Activated CD8-positive, alpha-beta T cell treated with anti-CD3 and anti-CD28 coated beads for 36 hours (primary cell): Measurements from ENCODE around the gene FBXO31. TPM values are rescaled to one million over a fixed set of nuclear protein-coding genes. Genes with fewer than 3 reads are reported as not detected.

Experiments
- ATAC-seq: fragments of 200-7000 bp; cut with Tn5 transposase; one replicate; pipeline ENCODE4 v1.10.0; 2021; ENCODE audit warnings: mild to moderate bottlenecking, moderate library complexity
- CTCF ChIA-PET: fragments of 350-600 bp; sonication (Branson Sonifier 250); formaldehyde crosslinking; loops from one replicate; lab custom pipeline; 2021; ENCODE audit warnings: antibody characterized with exemption; lab: Charles Lee
- POLR2A ChIA-PET: fragments of 350-600 bp; sonication (Branson Sonifier 250); formaldehyde crosslinking; loops from one replicate; lab custom pipeline; 2021; ENCODE audit warnings: antibody characterized with exemption; lab: Charles Lee
- DNase-seq: peaks from one replicate; pipeline ENCODE4 v3.0.0-alpha.2; 2020
- H3K27ac Mint-ChIP-seq: one replicate; pipeline ENCODE4 v1.8.0; 2021; ENCODE audit warnings: mild to moderate bottlenecking, mixed read lengths
- H3K27me3 Mint-ChIP-seq: one replicate; pipeline ENCODE4 v1.8.0; 2021; ENCODE audit warnings: mixed read lengths
- H3K36me3 Mint-ChIP-seq: one replicate; pipeline ENCODE4 v1.8.0; 2021; ENCODE audit warnings: low read depth, mixed read lengths
- H3K4me1 Mint-ChIP-seq: one replicate; pipeline ENCODE4 v1.8.0; 2021; ENCODE audit warnings: low read depth, mixed read lengths
- H3K4me3 Mint-ChIP-seq: one replicate; pipeline ENCODE4 v1.8.0; 2021; ENCODE audit warnings: mild to moderate bottlenecking, moderate library complexity, mixed read lengths
- H3K9me3 Mint-ChIP-seq: one replicate; pipeline ENCODE4 v1.8.0; 2021; ENCODE audit warnings: mixed read lengths
- intact Hi-C: fragments of 100-400 bp; cut with micrococcal nuclease; formaldehyde crosslinking; loops from one replicate; pipeline ENCODE4 v1.10.0; 2022
- total RNA-seq, 2 experiments: library from RNA; stranded (reverse); gene quantifications; one replicate each; pipeline ENCODE4 v1.2.3, GENCODE V29; 2021
- TF ChIP-seq, protein P1 (sequence below): fragments of 200-600 bp; IDR thresholded peaks from one replicate; pipeline ENCODE4 v1.8.0; 2022; ENCODE audit warnings: antibody characterized with exemption, mild to moderate bottlenecking

FBXO31 gene
- total RNA-seq, 2 experiments from 2014 or later, result 32.0 to 32.7 TPM

DNA sequence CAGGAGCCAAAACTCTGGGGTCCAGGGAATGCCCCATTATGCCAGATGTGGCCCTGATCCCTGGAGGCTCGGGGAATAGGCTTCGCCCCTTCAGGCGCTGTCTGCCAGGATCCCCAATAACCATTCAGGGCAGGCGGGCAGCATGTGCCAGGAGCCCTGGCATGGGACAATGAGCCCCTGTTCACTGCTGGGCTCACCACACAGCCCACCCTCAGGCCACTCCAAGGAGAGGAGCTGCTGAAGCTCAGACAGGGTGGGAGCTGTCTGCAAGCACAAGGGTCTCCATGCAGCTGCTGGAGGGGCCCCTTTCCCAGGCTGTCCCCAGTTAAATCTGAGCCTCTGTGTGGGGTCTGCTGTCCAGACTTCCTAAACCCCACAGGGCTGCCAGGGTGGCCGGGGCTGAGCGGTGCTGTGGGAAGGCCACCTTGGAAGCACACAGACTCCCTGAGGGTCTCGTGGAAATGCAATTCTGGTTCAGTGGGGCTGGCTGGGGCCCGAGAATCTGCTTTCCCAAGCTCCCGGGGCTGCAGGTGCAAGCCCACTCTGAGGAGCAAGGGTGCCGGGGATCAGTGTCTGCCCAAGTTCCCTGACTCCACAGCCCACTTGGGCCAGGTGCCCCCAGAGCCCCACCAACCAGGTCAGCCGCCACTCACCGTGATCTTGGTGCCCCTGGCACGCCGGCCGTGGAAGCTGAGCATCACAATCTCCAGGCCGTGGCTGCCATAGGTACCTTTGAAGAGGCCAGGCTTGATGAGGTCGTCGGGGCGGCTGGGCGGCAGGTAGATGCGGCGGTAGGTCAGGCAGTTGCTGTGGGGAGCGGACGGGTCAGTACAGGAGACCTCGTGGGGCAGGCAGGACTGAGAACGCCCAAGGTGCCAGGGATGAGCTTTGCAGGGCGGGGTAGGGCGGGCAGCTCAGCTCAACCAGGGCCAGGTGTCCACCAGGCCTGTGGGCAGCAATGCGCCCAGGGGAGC lies 48.6 kb downstream of the FBXO31 start:
- ATAC-seq (no peak), DNase-seq (no peak)
- H3K4me1 Mint-ChIP-seq, result peaks cover 20% of the 10 kb centered on the region
- H3K9me3 Mint-ChIP-seq, result no peaks in the 10 kb centered on the region
- intact Hi-C loops, result no loop called here
- no peak overlapping the region for H3K4me3 Mint-ChIP-seq
- H3K27ac Mint-ChIP-seq, result no peak overlapping the region
- ChIA-PET CTCF (interaction anchor here (0.8 to 1.1 kb wide), 2 partner anchors 21 to 60 kb away, joined by 3 read pairs; no protein-coding TSS in a partner anchor), POLR2A (interaction anchor here (0.6 kb wide), 1 partner anchor 24 kb away, joined by 3 read pairs; no protein-coding TSS in a partner anchor)
- TF ChIP-seq, protein P1, sequence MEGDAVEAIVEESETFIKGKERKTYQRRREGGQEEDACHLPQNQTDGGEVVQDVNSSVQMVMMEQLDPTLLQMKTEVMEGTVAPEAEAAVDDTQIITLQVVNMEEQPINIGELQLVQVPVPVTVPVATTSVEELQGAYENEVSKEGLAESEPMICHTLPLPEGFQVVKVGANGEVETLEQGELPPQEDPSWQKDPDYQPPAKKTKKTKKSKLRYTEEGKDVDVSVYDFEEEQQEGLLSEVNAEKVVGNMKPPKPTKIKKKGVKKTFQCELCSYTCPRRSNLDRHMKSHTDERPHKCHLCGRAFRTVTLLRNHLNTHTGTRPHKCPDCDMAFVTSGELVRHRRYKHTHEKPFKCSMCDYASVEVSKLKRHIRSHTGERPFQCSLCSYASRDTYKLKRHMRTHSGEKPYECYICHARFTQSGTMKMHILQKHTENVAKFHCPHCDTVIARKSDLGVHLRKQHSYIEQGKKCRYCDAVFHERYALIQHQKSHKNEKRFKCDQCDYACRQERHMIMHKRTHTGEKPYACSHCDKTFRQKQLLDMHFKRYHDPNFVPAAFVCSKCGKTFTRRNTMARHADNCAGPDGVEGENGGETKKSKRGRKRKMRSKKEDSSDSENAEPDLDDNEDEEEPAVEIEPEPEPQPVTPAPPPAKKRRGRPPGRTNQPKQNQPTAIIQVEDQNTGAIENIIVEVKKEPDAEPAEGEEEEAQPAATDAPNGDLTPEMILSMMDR, result no peak
- H3K36me3 Mint-ChIP-seq, result peaks cover 28% of the 10 kb centered on the region
- H3K27me3 Mint-ChIP-seq, result no peaks in the 10 kb centered on the region

GRCh38 chr16:87333581-87334331 lies 49.8 kb downstream of the FBXO31 start:
- intact Hi-C loops, result no loop called here
- H3K27me3 Mint-ChIP-seq, result no peaks in the 10 kb centered on the region
- no peak overlapping the region for H3K4me3 Mint-ChIP-seq
- DNase-seq, result no peak
- no peak overlapping the region for H3K27ac Mint-ChIP-seq
- no peaks in the 10 kb centered on the region for H3K9me3 Mint-ChIP-seq
- ChIA-PET POLR2A (interaction anchor here (2.8 kb wide), 1 partner anchor 12 kb away, joined by 7 read pairs; no protein-coding TSS in a partner anchor), CTCF (no interaction called here)
- ATAC-seq, result no peak
- H3K4me1 Mint-ChIP-seq, result peaks cover 18% of the 10 kb centered on the region
- H3K36me3 Mint-ChIP-seq, result peaks cover 20% of the 10 kb centered on the region
- TF ChIP-seq, protein P1, result no peak

- H3K36me3 Mint-ChIP-seq, result peaks cover 18% of the 10 kb centered on the region
- POLR2A ChIA-PET, result interaction anchor here (0.6 to 2.8 kb wide), 2 partner anchors 11 to 21 kb away, joined by 3 to 7 read pairs; no protein-coding TSS in a partner anchor
- H3K27ac Mint-ChIP-seq, result peak overlapping the region; percentile 38
- H3K4me3 Mint-ChIP-seq, result no peak overlapping the region
- DNase-seq (no peak), ATAC-seq (no peak)
- TF ChIP-seq, protein P1, result no peak
- H3K4me1 Mint-ChIP-seq, result peaks cover 16% of the 10 kb centered on the region
- CTCF ChIA-PET, result interaction anchor here (1.1 kb wide), 1 partner anchor 8 kb away, joined by 3 read pairs; no protein-coding TSS in a partner anchor
- intact Hi-C loops, result no loop called here
- H3K27me3 Mint-ChIP-seq, result no peaks in the 10 kb centered on the region
- no peaks in the 10 kb centered on the region for H3K9me3 Mint-ChIP-seq
Observed at GRCh38 chr16:87333101-87333500, 50.5 kb downstream of the FBXO31 start.

DNA sequence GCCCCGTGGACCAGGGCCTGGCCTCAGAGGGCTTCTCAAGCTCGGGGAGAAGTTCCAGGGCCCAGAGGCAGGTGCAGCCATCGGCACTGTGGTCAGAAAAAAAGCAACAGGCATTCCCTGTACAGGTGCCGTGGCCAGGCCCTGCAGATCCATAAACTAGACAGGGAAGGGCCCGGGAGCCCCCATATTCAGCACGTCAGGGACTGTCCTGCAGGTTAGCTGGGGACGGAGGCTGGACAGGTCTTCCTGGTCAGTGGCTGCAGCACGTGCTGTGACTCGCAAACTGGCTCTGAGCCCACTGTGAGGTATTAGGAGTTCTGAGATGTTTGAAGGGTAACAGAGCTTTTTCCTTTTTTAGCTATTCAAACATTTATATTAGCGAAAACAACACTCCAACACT lies 51.4 kb downstream of the FBXO31 start:
- peaks cover 15% of the 10 kb centered on the region for H3K36me3 Mint-ChIP-seq
- ChIA-PET POLR2A (interaction anchor here (0.9 to 2.8 kb wide), 4 partner anchors 10 to 49 kb away, joined by 3 to 7 read pairs (median 4); partner anchors contain the start of gene C16orf95), CTCF (interaction anchor here (1.1 to 1.3 kb wide), 3 partner anchors 9 to 34 kb away, joined by 3 read pairs; no protein-coding TSS in a partner anchor)
- DNase-seq (no peak), ATAC-seq (no peak)
- intact Hi-C loops, result no loop called here
- H3K27ac Mint-ChIP-seq, result peak overlapping the region; percentile 57
- H3K9me3 Mint-ChIP-seq, result no peaks in the 10 kb centered on the region
- H3K4me1 Mint-ChIP-seq, result peaks cover 9% of the 10 kb centered on the region
- no peaks in the 10 kb centered on the region for H3K27me3 Mint-ChIP-seq
- TF ChIP-seq, protein P1, result no peak
- H3K4me3 Mint-ChIP-seq, result no peak overlapping the region
